Type B pancreatic cell (in vitro differentiated cells): ENCODE measurements around the gene RPS6KA5. TPM values are rescaled to one million over a fixed set of nuclear protein-coding genes. Genes with fewer than 3 reads are reported as not detected.
A peak's percentile ranks its signal among the peaks of the same experiment; 100 is the strongest.

Source experiments
- DNase-seq: peaks from one replicate; pipeline ENCODE4 v3.0.0; 2021; ENCODE audit warnings: mixed read lengths; ENCODE audit not compliant: unreplicated experiment; ENCODE audit errors: extremely low spot score
- H3K27ac Mint-ChIP-seq: 2 replicates; pipeline ENCODE4 v1.8.0; 2021; ENCODE audit warnings: mild to moderate bottlenecking, mixed read lengths
- H3K27me3 Mint-ChIP-seq: 2 replicates; pipeline ENCODE4 v1.8.0; 2021; ENCODE audit warnings: mixed read lengths
- H3K36me3 Mint-ChIP-seq: 2 replicates; pipeline ENCODE4 v1.8.0; 2021; ENCODE audit warnings: mixed read lengths
- H3K4me1 Mint-ChIP-seq: one replicate; pipeline ENCODE4 v1.8.0; 2021; ENCODE audit warnings: mixed read lengths; ENCODE audit not compliant: unreplicated experiment
- H3K4me3 Mint-ChIP-seq: 2 replicates; pipeline ENCODE4 v1.8.0; 2021; ENCODE audit warnings: mild to moderate bottlenecking, mixed read lengths
- H3K9me3 Mint-ChIP-seq: 2 replicates; pipeline ENCODE4 v1.8.0; 2021; ENCODE audit warnings: mixed read lengths
- total RNA-seq: library from RNA; stranded (reverse); gene quantifications from 2 replicates; pipeline ENCODE4 v1.2.1, GENCODE V29; 2021; ENCODE audit warnings: low replicate concordance
- TF ChIP-seq, protein P1 (sequence below): fragments of 200-600 bp; sonication (generic); conservative IDR thresholded peaks from 2 replicates; pipeline ENCODE4 v1.5.0; 2021; ENCODE audit warnings: antibody characterized with exemption, mild to moderate bottlenecking

RPS6KA5 gene
- total RNA-seq, 1 donor from 2014 or later, result 7.4 TPM

DNA sequence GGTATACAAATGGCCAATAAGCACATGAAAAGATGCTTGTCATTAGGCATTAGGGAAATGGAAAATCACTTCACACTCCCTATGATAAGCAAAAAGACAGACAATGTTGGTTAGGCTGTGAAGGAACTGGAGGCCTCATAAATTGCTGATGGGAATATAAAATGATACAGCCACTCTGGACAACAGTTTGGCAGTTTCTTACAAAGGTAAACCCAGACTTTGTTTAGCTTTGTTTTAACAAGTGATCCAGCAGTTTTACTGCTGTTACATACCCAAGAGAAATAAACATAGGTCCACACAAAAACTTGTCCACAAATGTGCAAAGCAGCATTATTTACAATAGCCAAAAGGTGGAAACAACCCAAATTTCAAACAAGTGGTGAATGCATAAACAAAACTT, 5.4 kb downstream of the RPS6KA5 start:
- Mint-ChIP-seq H3K4me3 (no peak overlapping the region), H3K27me3 (no peaks in the 10 kb centered on the region), H3K27ac (no peak overlapping the region), H3K9me3 (no peaks in the 10 kb centered on the region), H3K4me1 (peaks cover 11% of the 10 kb centered on the region), H3K36me3 (no peaks in the 10 kb centered on the region)
- DNase-seq, result no peak
- TF ChIP-seq, protein P1, sequence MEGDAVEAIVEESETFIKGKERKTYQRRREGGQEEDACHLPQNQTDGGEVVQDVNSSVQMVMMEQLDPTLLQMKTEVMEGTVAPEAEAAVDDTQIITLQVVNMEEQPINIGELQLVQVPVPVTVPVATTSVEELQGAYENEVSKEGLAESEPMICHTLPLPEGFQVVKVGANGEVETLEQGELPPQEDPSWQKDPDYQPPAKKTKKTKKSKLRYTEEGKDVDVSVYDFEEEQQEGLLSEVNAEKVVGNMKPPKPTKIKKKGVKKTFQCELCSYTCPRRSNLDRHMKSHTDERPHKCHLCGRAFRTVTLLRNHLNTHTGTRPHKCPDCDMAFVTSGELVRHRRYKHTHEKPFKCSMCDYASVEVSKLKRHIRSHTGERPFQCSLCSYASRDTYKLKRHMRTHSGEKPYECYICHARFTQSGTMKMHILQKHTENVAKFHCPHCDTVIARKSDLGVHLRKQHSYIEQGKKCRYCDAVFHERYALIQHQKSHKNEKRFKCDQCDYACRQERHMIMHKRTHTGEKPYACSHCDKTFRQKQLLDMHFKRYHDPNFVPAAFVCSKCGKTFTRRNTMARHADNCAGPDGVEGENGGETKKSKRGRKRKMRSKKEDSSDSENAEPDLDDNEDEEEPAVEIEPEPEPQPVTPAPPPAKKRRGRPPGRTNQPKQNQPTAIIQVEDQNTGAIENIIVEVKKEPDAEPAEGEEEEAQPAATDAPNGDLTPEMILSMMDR, result no peak

DNA sequence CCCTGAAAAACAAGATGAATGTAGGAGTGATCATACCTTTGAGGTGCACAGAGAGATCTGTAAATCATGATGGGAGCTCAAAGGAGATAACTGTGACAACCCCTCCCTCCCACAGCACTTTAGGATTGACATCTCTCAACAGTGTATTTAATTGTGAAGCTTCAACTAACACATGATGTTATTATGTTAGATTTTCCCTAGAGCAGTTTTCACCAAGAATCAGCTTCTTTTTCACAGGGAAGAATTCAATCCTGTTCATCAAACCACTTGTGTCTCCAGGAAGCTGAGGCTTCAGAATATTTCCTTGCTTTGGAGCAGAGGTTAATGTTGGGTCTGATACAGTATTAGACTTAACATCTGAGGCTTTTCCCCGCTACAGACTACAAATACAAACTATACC, 11.8 kb downstream of the RPS6KA5 start:
- Mint-ChIP-seq H3K27me3 (peaks cover 5% of the 10 kb centered on the region), H3K9me3 (no peaks in the 10 kb centered on the region), H3K36me3 (peaks cover 7% of the 10 kb centered on the region), H3K27ac (peak overlapping the region; percentile 71), H3K4me1 (peaks cover 15% of the 10 kb centered on the region), H3K4me3 (no peak overlapping the region)
- TF ChIP-seq, protein P1, result no peak
- no peak for DNase-seq

DNA sequence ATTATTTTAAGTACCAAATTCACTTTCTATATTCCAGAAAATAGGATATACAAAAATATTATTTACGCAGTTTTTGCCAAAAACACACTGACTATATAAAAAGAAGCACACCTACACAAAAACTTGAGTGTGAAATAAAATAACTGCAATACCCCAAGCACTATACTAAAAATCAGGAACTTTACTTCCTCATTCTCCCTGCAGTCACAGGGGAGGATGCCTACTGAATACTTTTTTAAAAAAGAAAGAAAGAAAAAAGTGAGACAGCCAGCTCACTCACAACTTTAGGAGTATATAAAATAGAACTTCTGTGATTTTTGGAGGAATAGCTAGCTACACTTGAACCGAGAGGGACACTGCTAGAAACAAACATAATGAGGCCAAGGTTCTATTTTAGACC, 12.2 kb downstream of the RPS6KA5 start:
- TF ChIP-seq, protein P1, result no peak
- H3K27ac Mint-ChIP-seq, result peak overlapping the region; percentile 71
- H3K9me3 Mint-ChIP-seq, result no peaks in the 10 kb centered on the region
- H3K4me1 Mint-ChIP-seq, result peaks cover 15% of the 10 kb centered on the region
- DNase-seq, result no peak
- no peak overlapping the region for H3K4me3 Mint-ChIP-seq
- H3K36me3 Mint-ChIP-seq, result peaks cover 7% of the 10 kb centered on the region
- H3K27me3 Mint-ChIP-seq, result peaks cover 5% of the 10 kb centered on the region

DNA sequence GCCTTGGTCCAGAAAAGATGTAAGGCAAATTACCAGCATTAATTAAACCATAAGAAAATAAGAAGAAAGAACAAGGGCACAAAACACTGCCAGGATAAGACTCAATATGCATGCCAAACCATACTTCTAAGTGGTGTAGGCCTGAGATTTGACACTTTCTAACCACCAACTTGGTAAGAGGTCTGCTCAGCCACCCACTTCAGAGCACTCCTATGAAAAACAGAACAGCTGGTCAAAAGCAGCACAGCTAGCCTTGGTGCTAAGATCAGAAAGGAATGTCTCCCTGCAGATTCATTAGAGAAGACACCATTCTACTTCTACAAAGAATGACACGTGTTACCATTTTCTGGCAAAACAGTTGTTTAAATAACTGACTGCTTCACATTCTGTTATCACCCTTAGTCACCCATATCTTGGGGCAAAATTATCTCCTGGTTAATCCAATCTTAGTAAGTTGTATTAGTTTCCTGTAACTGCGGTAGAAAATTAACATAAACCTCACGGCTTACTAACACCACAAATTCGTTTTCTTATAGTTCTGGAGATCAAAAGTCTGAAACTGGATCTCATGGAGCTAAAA, 13.2 kb downstream of the RPS6KA5 start:
- H3K27me3 Mint-ChIP-seq, result peaks cover 5% of the 10 kb centered on the region
- no peak for DNase-seq
- TF ChIP-seq, protein P1, result no peak
- no peaks in the 10 kb centered on the region for H3K9me3 Mint-ChIP-seq
- H3K4me3 Mint-ChIP-seq, result no peak overlapping the region
- H3K36me3 Mint-ChIP-seq, result peaks cover 10% of the 10 kb centered on the region
- peaks cover 15% of the 10 kb centered on the region for H3K4me1 Mint-ChIP-seq
- no peak overlapping the region for H3K27ac Mint-ChIP-seq

DNA sequence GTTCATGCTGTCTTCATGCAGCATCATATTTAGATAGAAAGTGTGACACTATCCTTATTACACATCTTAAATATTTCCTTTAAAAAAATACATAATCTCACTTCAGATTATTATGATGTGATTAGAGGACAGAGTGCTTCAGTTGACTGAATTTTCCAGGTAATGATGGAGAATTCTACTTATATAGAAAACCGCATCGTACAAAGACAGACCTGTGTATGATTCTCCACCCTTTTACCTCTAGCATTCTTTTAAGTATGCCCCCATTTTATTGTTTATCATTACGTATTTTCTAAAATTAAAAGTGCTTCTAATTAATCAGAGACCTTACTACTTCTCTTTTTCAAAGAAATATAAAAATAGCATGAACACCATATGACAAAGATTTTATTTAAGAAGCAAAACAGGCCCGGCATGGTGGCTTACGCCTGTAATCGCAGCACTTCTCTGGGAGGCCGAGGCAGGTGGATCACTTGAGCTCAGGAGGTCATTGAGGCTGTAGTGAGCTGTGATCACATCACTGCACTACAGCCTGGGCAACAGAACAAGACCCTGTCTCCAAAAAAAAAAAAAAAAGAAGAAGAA, 13.9 kb downstream of the RPS6KA5 start:
- Mint-ChIP-seq H3K4me1 (peaks cover 15% of the 10 kb centered on the region), H3K36me3 (peaks cover 10% of the 10 kb centered on the region)
- TF ChIP-seq, protein P1, result no peak

More for the DNA sequence above, 13.9 kb downstream of the RPS6KA5 start:
- Mint-ChIP-seq H3K4me3 (no peak overlapping the region), H3K27ac (no peak overlapping the region), H3K9me3 (no peaks in the 10 kb centered on the region), H3K27me3 (peaks cover 5% of the 10 kb centered on the region)
- no peak for DNase-seq
